ENCODE results near the gene ATXN7L3.

DNA sequence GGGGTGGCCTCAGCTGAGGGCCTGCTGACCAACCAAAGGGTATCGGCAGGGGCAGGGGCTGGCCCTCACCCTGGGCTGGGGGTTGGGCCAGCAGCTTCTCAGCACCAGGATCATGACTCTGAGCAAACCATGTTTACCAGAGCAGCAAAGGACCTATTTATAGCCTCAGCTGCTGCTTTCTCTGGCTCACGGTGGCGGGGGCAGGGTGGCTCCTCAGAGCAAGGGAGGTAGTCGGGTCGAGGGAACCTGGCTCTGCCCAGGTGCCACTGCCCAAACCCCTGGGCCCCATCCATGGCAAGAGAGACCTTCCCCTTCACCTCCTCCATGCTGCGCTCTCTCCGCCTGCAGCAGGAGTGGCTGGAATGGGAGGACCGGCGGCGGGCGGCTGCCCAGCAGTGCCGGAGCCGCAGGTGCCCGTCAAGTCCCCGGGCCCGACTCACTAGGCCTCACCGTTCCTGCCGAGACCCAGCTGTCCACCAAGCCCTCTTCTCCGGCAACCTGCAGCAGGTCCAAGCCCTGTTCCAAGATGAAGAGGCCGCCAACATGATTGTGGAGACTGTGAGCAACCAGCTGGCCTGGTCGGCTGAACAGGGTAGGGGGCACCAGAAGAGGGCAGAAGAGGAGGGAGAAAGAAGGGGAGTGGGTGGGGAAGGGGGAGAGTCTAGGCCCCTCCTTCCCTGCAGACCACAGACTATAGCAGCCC is 29.0 kb downstream of the ATXN7L3 start, which contains the start of gene ASB16:
- no peak for TF ChIP-seq TAF1 (IDR thresholded peaks at IDR 0.05; ENCODE audit: low read depth, low read length)
- no peak for TF ChIP-seq SPI1 (IDR thresholded peaks at IDR 0.05; ENCODE audit: low read depth, low read length)
- no peak for TF ChIP-seq POLR2AphosphoS5 (IDR thresholded peaks at IDR 0.05; ENCODE audit: low read depth, low read length)
- TF ChIP-seq POLR2A (IDR thresholded peaks at IDR 0.05; ENCODE audit: low read depth, low read length), result no peak
- TF ChIP-seq PAX5 (IDR thresholded peaks at IDR 0.05; ENCODE audit: insufficient read depth, low read length, severe bottlenecking), result no peak
- TF ChIP-seq POU2F2 (IDR thresholded peaks at IDR 0.05; ENCODE audit: low read depth, low read length), result no peak
